Rectal smooth muscle tissue (tissue), 1 donor: ENCODE measurements around the gene NUDCD3.

Experiments used
- H3K27ac ChIP-seq: one replicate; pipeline ENCODE4 v1.7.0; 2013; ENCODE audit warnings: low read depth, low read length, inconsistent platforms
- H3K27me3 ChIP-seq: one replicate; pipeline ENCODE4 v1.7.0; 2013; ENCODE audit warnings: low read length; ENCODE audit not compliant: control insufficient read depth, insufficient read depth
- H3K36me3 ChIP-seq: one replicate; pipeline ENCODE4 v1.7.0; 2013; ENCODE audit warnings: low read length; ENCODE audit not compliant: control insufficient read depth, insufficient read depth
- H3K4me1 ChIP-seq: one replicate; pipeline ENCODE4 v1.7.0; 2013; ENCODE audit warnings: low read length; ENCODE audit not compliant: control insufficient read depth, insufficient read depth
- H3K4me3 ChIP-seq: one replicate; pipeline ENCODE4 v1.7.0; 2013; ENCODE audit warnings: low read length
- H3K9ac ChIP-seq: one replicate; pipeline ENCODE4 v1.7.0; 2013; ENCODE audit warnings: low read length

NUDCD3 gene

GRCh38 chr7:44531421-44532380 is 41.2 kb upstream of the NUDCD3 start:
- no peak overlapping the region for H3K9ac ChIP-seq
- H3K4me3 ChIP-seq = no peak overlapping the region
- H3K27me3 ChIP-seq = no peaks in the 10 kb centered on the region
- H3K36me3 ChIP-seq = no peaks in the 10 kb centered on the region
- no peaks in the 10 kb centered on the region for H3K4me1 ChIP-seq
- no peak overlapping the region for H3K27ac ChIP-seq

GRCh38 chr7:44530990-44531389 is 40.5 kb upstream of the NUDCD3 start:
- no peaks in the 10 kb centered on the region for H3K27me3 ChIP-seq
- no peak overlapping the region for H3K4me3 ChIP-seq
- no peaks in the 10 kb centered on the region for H3K36me3 ChIP-seq
- no peak overlapping the region for H3K27ac ChIP-seq
- no peaks in the 10 kb centered on the region for H3K4me1 ChIP-seq
- no peak overlapping the region for H3K9ac ChIP-seq

DNA sequence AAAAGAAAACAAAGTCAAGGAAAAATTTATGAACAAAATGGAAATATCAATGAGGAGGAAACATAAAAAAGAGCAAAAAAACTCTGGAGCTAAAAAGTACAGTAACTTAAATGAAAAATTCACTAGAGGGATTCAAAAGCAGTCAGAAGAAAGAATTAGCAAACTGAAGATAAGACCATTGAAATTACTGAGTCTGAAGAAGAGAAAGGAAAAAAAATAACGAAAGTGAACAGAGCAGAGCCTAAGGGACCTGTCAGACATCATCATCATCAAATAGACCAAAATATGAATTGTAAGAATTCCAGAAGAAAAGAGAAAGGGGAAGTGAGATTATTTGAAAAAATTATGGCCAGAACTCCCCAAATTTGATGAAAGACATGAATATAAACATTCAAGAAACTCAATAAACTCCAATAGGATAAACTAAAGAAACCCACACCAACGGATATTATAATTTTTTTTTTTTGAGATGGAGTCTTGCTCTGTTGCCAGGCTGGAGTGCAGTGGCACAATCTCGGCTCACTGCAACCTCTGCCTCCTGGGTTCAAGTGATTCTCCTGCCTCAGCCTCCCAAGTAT is 34.4 kb upstream of the NUDCD3 start:
- Histone ChIP-seq H3K27ac (no peak overlapping the region), H3K9ac (no peak overlapping the region), H3K27me3 (no peaks in the 10 kb centered on the region), H3K4me3 (no peak overlapping the region), H3K36me3 (no peaks in the 10 kb centered on the region), H3K4me1 (no peaks in the 10 kb centered on the region)

DNA sequence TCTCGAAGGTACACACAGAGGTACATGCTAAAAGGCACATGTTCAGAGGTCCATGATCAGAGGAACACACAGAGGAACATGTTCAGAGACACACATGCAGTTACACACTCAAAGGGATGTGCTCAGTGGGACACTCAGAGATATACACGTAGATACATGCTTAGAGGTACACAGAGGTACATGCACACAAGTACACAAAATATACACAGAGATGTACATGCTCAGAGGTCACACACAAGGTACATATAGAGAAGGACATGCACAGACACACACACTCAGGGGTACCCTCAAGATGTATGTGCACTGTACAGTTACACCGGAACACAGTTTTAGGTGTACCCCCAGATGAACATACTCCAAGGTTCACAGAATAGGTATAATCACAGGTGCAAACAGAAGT is 31.9 kb upstream of the NUDCD3 start:
- no peak overlapping the region for H3K27ac ChIP-seq
- no peaks in the 10 kb centered on the region for H3K4me1 ChIP-seq
- H3K27me3 ChIP-seq = no peaks in the 10 kb centered on the region
- no peak overlapping the region for H3K4me3 ChIP-seq
- no peak overlapping the region for H3K9ac ChIP-seq
- H3K36me3 ChIP-seq = no peaks in the 10 kb centered on the region

GRCh38 chr7:44521347-44522095 is 31.1 kb upstream of the NUDCD3 start:
- H3K36me3 ChIP-seq = no peaks in the 10 kb centered on the region
- no peak overlapping the region for H3K4me3 ChIP-seq
- no peak overlapping the region for H3K9ac ChIP-seq
- H3K4me1 ChIP-seq = no peaks in the 10 kb centered on the region
- no peaks in the 10 kb centered on the region for H3K27me3 ChIP-seq
- H3K27ac ChIP-seq = no peak overlapping the region

- Histone ChIP-seq H3K4me3 (no peak overlapping the region), H3K4me1 (no peaks in the 10 kb centered on the region), H3K36me3 (no peaks in the 10 kb centered on the region), H3K9ac (no peak overlapping the region), H3K27me3 (no peaks in the 10 kb centered on the region), H3K27ac (no peak overlapping the region)
Observed at GRCh38 chr7:44520574-44520973, 30.1 kb upstream of the NUDCD3 start.

- no peak overlapping the region for H3K4me3 ChIP-seq
- H3K4me1 ChIP-seq = no peaks in the 10 kb centered on the region
- no peaks in the 10 kb centered on the region for H3K36me3 ChIP-seq
- H3K27me3 ChIP-seq = no peaks in the 10 kb centered on the region
- no peak overlapping the region for H3K27ac ChIP-seq
- no peak overlapping the region for H3K9ac ChIP-seq
Observed at GRCh38 chr7:44519546-44519945, 29.1 kb upstream of the NUDCD3 start.

DNA sequence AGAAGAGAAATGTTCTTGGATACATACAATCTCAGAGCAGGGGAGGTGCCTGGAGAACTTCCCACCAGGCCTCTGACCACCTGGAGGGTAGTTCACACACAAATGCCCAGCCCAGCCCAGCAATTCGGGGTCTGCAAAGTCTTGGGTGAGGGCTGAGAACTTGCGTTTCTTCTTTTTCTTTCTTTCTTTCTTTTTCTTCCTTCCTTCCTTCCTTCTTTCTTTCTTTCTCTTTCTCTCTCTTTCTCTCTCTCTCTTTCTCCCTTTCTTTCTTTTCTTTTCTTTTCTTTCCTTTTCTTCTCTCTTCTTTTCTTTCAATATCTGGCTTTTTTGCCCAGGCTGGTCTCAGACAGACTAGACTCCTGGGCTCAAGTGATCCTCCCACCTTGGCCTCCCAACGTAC is 28.3 kb upstream of the NUDCD3 start:
- Histone ChIP-seq H3K27ac (no peak overlapping the region), H3K36me3 (no peaks in the 10 kb centered on the region), H3K4me1 (no peaks in the 10 kb centered on the region), H3K9ac (no peak overlapping the region), H3K4me3 (no peak overlapping the region), H3K27me3 (no peaks in the 10 kb centered on the region)

GRCh38 chr7:44517175-44517574 is 26.7 kb upstream of the NUDCD3 start:
- Histone ChIP-seq H3K9ac (no peak overlapping the region), H3K36me3 (no peaks in the 10 kb centered on the region), H3K4me3 (no peak overlapping the region), H3K27ac (no peak overlapping the region), H3K4me1 (no peaks in the 10 kb centered on the region), H3K27me3 (no peaks in the 10 kb centered on the region)

DNA sequence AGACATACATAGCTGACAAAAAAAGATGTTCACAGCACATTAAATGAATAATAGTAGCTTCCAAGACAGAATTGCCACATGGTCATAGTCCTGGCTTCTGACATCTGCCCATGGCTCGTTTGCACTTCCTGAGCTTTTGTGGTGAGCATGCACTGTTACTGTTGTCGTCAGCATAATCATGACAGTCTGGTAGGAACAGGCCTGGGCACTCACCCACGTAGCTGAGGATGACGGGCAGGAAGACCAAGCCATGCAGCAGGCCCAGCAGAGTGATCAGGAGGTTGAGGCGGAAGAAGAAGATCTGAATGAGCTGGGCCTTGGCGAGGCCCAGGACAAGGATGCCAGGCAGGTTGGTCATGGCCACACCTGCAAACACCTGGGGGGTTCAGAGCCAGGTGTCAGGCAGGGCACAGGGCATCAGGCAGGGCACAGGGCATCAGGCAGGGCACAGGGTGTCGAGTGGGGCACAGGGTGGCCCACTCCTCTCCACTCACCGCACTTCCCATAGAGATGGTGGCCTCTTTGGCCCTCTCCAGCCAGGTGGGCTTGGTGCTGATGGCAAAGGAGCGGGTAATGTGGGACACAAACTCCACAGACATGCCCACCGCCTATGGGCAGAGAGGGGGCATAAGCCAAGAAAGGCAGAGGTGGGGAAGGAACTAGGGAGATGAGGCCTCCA is 25.3 kb upstream of the NUDCD3 start:
- Histone ChIP-seq H3K4me1 (no peaks in the 10 kb centered on the region), H3K4me3 (no peak overlapping the region), H3K36me3 (no peaks in the 10 kb centered on the region), H3K9ac (no peak overlapping the region), H3K27me3 (no peaks in the 10 kb centered on the region), H3K27ac (no peak overlapping the region)

GRCh38 chr7:44512736-44513135 is 22.3 kb upstream of the NUDCD3 start:
- Histone ChIP-seq H3K36me3 (no peaks in the 10 kb centered on the region), H3K9ac (no peak overlapping the region), H3K27ac (no peak overlapping the region), H3K4me3 (no peak overlapping the region), H3K4me1 (no peaks in the 10 kb centered on the region), H3K27me3 (no peaks in the 10 kb centered on the region)

DNA sequence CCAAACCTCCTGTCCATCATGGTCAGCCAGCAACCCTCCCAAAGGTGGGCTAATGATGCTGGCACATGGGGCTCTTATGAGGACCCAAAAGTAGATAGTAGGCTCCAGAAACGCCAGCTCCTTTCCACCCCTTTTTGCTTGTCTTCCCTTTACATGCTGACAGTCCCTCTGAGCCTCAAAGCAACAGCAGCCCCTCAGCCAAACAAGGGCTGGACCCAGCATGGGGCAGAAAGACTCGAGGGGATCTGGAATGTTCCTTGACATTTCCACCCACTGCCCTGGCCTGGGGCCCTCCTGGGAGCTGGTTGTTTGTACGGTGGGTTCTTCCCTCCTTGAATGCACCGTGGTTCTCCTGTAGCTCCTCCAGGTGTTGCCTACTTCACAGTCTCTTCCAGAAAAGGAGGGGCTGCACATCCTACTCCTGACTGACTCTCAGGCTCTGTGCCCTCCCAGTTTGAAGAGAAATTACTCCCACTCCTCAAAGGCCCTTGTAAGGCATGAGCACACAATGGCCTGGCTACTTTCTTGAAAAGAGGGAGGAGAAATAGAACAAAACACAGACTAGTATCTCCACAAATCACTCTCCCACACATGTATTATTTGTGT is 21.5 kb upstream of the NUDCD3 start:
- Histone ChIP-seq H3K27me3 (no peaks in the 10 kb centered on the region), H3K9ac (no peak overlapping the region)

More for the DNA sequence above, 21.5 kb upstream of the NUDCD3 start:
- Histone ChIP-seq H3K4me1 (no peaks in the 10 kb centered on the region), H3K36me3 (no peaks in the 10 kb centered on the region), H3K4me3 (no peak overlapping the region), H3K27ac (no peak overlapping the region)
